ENCODE results near the gene KLC1. TPM values are rescaled to one million over a fixed set of nuclear protein-coding genes. Genes with fewer than 3 reads are reported as not detected.

KLC1 gene
- total RNA-seq, 2 experiments from 2014 or later, result 197 to 200 TPM

DNA sequence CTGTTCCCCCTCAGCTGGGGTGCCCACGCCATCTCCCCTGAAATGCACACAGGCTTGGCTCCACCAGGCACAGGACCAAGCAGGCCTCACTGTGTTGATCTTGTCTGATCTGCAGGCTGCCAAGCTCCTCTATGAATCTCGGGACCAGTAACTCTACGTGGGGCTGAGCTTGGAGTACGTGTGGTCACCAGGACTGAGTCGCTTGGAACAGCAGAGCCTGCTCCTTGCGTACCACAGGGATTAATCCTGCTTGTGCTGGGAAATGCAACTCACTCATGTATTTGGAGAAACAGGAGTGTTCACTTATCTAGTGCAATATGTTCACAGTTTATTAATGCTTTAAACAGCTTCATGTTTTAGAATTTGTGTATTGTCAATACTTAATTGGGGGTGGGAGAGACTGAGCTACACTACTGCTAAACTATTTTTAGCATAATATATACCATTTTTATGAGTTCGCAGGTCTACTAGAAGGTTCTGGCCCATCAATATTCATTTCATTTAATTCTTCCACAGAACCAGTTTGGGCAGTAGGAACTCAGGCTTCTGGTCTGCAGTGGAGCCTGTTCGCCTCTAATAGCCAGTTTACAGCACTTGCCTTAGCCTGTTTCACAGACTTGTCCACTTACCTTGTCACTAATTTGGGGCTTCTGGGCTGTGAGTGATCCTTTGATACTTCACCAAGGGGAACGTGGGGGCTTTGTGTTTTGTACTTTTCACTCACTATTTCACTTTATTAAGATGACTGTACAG lies 104.0 kb downstream of the KLC1 start:
- H3K36me3 Mint-ChIP-seq, result no peaks in the 10 kb centered on the region
- no peak overlapping the region for H3K4me3 Mint-ChIP-seq
- DNase-seq (no peak), ATAC-seq (ENCODE audit: low read depth) (no peak)
- no peak overlapping the region for H3K27ac Mint-ChIP-seq
- H3K27me3 Mint-ChIP-seq, result no peaks in the 10 kb centered on the region
- no peaks in the 10 kb centered on the region for H3K4me1 Mint-ChIP-seq
- POLR2A ChIA-PET, result no interaction called here
- no peaks in the 10 kb centered on the region for H3K9me3 Mint-ChIP-seq

DNA sequence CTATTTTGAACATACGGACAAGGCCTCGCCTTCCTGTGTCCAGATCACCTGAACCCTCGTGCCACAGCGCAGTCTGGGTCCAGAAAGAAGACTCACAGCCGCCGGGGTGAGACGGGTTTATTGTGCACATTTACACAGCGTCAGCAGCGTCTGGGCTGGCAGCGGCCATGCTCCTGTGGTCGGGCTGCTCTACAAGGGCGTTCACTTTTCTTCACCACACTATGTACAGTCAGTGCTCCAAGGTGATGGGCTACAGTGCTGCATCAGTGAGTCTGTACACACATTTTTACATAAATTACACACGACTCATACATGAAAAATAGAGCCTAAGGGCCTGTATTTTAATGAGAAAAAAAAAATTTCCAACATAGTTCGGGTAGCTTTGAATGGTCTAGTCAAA lies 104.6 kb downstream of the KLC1 start:
- Mint-ChIP-seq H3K36me3 (no peaks in the 10 kb centered on the region), H3K27me3 (no peaks in the 10 kb centered on the region), H3K4me3 (no peak overlapping the region), H3K4me1 (no peaks in the 10 kb centered on the region), H3K9me3 (no peaks in the 10 kb centered on the region), H3K27ac (no peak overlapping the region)
- ATAC-seq (ENCODE audit: low read depth) (no peak), DNase-seq (no peak)
- POLR2A ChIA-PET, result no interaction called here

DNA sequence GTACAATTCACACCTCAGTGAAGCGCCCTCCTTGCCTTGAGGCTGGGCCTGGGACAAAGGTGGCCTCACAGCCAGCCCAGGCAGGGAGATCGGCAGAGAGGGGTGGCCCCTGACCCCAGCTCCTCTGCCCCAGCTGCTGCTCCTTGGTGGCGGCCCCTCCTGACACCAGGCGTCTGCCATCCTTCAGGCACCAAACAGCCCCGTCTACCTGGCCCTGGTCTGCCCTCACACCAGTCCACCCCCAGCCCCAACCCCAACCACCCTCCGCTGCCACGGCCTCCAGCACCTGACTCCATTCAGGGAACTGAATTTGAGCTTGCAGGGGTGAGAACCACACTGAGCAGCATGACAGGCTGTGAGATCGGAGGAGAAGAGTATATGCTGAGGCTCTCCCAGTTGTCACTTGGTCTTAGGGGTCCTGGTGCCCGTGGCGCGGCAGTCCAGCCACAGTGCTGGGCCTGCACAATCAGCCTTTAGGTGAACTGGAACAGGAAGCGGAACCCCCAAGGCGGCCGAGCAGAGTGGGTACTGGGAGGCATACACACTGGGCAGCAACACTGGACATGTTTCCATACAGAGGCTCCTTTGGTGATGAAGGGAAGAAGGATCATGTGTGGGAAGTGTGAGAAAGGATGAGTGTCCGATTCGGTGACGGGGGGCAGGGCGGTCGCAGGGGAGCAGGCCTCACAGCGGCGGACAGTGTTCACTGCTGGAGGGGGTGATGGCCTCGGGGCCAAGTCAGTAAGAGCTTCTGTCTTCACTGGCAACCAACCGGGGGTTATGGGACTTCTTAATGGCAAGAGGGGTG lies 105.3 kb downstream of the KLC1 start:
- H3K27ac Mint-ChIP-seq, result no peak overlapping the region

DNA sequence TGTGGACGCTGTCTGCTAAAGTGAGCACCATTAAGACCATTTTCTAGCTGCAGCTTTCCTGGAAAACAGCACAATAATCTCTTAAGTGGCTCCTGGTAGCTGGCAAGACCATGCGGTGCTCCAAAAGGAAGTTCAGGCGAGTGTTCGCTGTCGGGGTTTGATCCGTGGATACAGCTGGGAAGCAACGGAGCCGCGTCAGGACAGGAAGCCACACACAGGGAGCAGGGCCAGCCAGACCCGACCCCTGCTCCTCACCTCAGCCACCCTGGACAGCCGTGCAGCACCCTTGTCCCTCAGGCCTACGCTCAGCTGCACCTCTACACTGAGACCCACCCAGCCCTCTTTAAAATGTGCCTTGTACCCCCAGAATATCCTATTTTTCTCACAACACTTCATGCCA lies 106.0 kb downstream of the KLC1 start:
- no peaks in the 10 kb centered on the region for H3K27me3 Mint-ChIP-seq
- H3K27ac Mint-ChIP-seq, result no peak overlapping the region

More for the DNA sequence above, 105.3 kb downstream of the KLC1 start:
- H3K27me3 Mint-ChIP-seq, result no peaks in the 10 kb centered on the region
- H3K36me3 Mint-ChIP-seq, result no peaks in the 10 kb centered on the region
- ATAC-seq (ENCODE audit: low read depth) (no peak), DNase-seq (no peak)
- H3K9me3 Mint-ChIP-seq, result no peaks in the 10 kb centered on the region
- H3K4me3 Mint-ChIP-seq, result no peak overlapping the region
- POLR2A ChIA-PET, result no interaction called here
- no peaks in the 10 kb centered on the region for H3K4me1 Mint-ChIP-seq

GRCh38 chr14:103735439-103735814 lies 106.4 kb downstream of the KLC1 start:
- DNase-seq (no peak), ATAC-seq (ENCODE audit: low read depth) (no peak)
- H3K27ac Mint-ChIP-seq, result no peak overlapping the region
- H3K36me3 Mint-ChIP-seq, result no peaks in the 10 kb centered on the region
- POLR2A ChIA-PET, result no interaction called here
- H3K4me1 Mint-ChIP-seq, result no peaks in the 10 kb centered on the region
- H3K27me3 Mint-ChIP-seq, result no peaks in the 10 kb centered on the region
- H3K4me3 Mint-ChIP-seq, result no peak overlapping the region
- H3K9me3 Mint-ChIP-seq, result no peaks in the 10 kb centered on the region

More for the DNA sequence above, 106.0 kb downstream of the KLC1 start:
- H3K4me1 Mint-ChIP-seq, result no peaks in the 10 kb centered on the region
- POLR2A ChIA-PET, result no interaction called here
- H3K36me3 Mint-ChIP-seq, result no peaks in the 10 kb centered on the region
- no peak for DNase-seq
- H3K9me3 Mint-ChIP-seq, result no peaks in the 10 kb centered on the region
- ATAC-seq (ENCODE audit: low read depth), result no peak
- no peak overlapping the region for H3K4me3 Mint-ChIP-seq

- H3K27ac Mint-ChIP-seq, result no peak overlapping the region
- H3K36me3 Mint-ChIP-seq, result no peaks in the 10 kb centered on the region
- H3K27me3 Mint-ChIP-seq, result no peaks in the 10 kb centered on the region
- POLR2A ChIA-PET, result no interaction called here
- DNase-seq (no peak), ATAC-seq (ENCODE audit: low read depth) (no peak)
- H3K4me3 Mint-ChIP-seq, result no peak overlapping the region
- H3K4me1 Mint-ChIP-seq, result no peaks in the 10 kb centered on the region
- no peaks in the 10 kb centered on the region for H3K9me3 Mint-ChIP-seq
Observed at GRCh38 chr14:103735815-103736545, 107.0 kb downstream of the KLC1 start.

- no peak overlapping the region for H3K27ac Mint-ChIP-seq
- no peaks in the 10 kb centered on the region for H3K36me3 Mint-ChIP-seq
- DNase-seq, result no peak
- no peaks in the 10 kb centered on the region for H3K9me3 Mint-ChIP-seq
- H3K27me3 Mint-ChIP-seq, result no peaks in the 10 kb centered on the region
- no peaks in the 10 kb centered on the region for H3K4me1 Mint-ChIP-seq
- no peak overlapping the region for H3K4me3 Mint-ChIP-seq
- ATAC-seq (ENCODE audit: low read depth), result no peak
- POLR2A ChIA-PET, result no interaction called here
Observed at GRCh38 chr14:103736546-103737431, 107.8 kb downstream of the KLC1 start.

DNA sequence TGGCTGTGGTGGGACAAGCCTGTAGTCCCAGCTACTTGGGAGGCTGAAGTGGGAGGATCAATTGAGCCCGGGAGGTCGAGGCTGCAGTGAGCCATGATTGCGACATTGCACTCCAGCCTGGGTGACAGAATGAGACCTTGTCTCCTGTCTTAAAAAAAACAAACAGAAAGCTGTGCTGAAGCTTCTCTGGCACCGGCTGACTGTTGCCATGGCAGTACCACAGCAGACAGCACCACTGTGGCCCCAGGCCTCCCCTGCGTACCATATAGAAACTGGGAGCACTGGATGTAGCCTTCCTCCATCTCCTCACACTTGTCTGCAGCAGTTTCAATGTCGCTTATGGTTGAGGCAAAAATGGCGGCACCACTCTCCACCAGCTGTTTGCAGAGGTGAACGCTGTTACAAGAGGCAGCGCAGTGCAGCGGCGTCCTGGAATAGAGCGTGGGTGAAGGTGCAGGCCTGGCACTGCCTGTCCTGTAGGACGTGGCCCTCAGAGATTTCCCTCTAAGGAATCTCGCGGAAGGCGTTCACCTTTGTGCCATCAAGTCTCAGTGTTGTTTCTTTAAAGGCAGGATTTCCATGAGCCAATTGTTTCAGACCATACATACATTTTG lies 108.5 kb downstream of the KLC1 start:
- H3K36me3 Mint-ChIP-seq, result no peaks in the 10 kb centered on the region
- no peak overlapping the region for H3K4me3 Mint-ChIP-seq
- POLR2A ChIA-PET, result no interaction called here
- H3K27ac Mint-ChIP-seq, result no peak overlapping the region
- DNase-seq, result no peak
- no peak for ATAC-seq (ENCODE audit: low read depth)
- no peaks in the 10 kb centered on the region for H3K4me1 Mint-ChIP-seq
- no peaks in the 10 kb centered on the region for H3K27me3 Mint-ChIP-seq
- H3K9me3 Mint-ChIP-seq, result no peaks in the 10 kb centered on the region

DNA sequence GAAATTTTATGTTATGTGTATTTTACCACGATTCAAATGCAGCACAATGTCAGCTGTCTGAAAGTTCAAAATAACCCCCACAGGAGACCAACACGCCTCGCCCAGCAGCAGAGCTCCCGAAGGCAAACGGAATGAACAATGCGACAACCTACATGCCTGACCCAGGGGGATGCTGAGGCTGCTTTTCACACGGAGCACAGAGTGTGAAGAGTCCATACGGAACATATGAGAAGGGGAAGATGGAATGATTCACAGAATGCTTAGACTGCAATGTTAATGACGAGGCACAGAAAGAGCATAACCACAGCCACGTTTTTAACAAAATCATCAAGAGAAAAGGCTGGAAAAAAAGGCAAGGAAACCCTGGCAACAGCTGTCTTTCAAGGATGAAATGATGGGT lies 109.2 kb downstream of the KLC1 start:
- Mint-ChIP-seq H3K27ac (no peak overlapping the region), H3K36me3 (no peaks in the 10 kb centered on the region), H3K4me1 (no peaks in the 10 kb centered on the region), H3K9me3 (no peaks in the 10 kb centered on the region), H3K27me3 (no peaks in the 10 kb centered on the region), H3K4me3 (no peak overlapping the region)
- DNase-seq (no peak), ATAC-seq (ENCODE audit: low read depth) (no peak)
- POLR2A ChIA-PET, result no interaction called here

- ATAC-seq (ENCODE audit: low read depth) (no peak), DNase-seq (no peak)
- no peak overlapping the region for H3K27ac Mint-ChIP-seq
- POLR2A ChIA-PET, result no interaction called here
- H3K9me3 Mint-ChIP-seq, result no peaks in the 10 kb centered on the region
- no peaks in the 10 kb centered on the region for H3K27me3 Mint-ChIP-seq
- H3K4me3 Mint-ChIP-seq, result no peak overlapping the region
- no peaks in the 10 kb centered on the region for H3K36me3 Mint-ChIP-seq
- H3K4me1 Mint-ChIP-seq, result no peaks in the 10 kb centered on the region
Observed at GRCh38 chr14:103738701-103739451, 109.9 kb downstream of the KLC1 start.

DNA sequence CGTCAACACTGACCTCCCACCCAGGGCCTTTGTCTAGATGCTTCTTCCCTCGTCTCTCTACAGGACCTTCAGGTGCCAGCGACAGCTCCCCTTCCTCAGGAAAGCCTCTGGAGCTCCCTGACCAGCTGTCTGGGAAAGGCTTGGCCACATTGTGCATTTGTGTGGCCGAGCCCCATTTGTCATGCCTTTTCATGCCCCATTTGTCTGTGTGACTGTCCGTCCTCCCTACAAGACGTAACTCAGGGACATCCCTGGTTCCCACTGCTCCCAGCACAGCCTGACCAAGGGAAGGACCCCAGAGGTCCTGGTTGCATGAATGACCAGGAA lies 110.4 kb downstream of the KLC1 start:
- Mint-ChIP-seq H3K4me1 (no peaks in the 10 kb centered on the region), H3K9me3 (no peaks in the 10 kb centered on the region), H3K27ac (no peak overlapping the region), H3K27me3 (no peaks in the 10 kb centered on the region), H3K4me3 (no peak overlapping the region), H3K36me3 (no peaks in the 10 kb centered on the region)
- DNase-seq (no peak), ATAC-seq (ENCODE audit: low read depth) (no peak)
- POLR2A ChIA-PET, result interaction anchor here (1.9 kb wide), 1 partner anchor 24 kb away, joined by 5 read pairs; the partner anchor contains the start of genes XRCC3 and ZFYVE21

GRCh38 chr14:103739793-103740501 lies 110.9 kb downstream of the KLC1 start:
- Mint-ChIP-seq H3K27me3 (no peaks in the 10 kb centered on the region), H3K9me3 (no peaks in the 10 kb centered on the region), H3K36me3 (no peaks in the 10 kb centered on the region), H3K27ac (no peak overlapping the region), H3K4me3 (no peak overlapping the region), H3K4me1 (no peaks in the 10 kb centered on the region)
- POLR2A ChIA-PET, result interaction anchor here (1.9 kb wide), 1 partner anchor 24 kb away, joined by 5 read pairs; the partner anchor contains the start of genes XRCC3 and ZFYVE21
- ATAC-seq (ENCODE audit: low read depth), result no peak
- no peak for DNase-seq

All from activated naive CD8-positive, alpha-beta T cell treated with anti-CD3 and anti-CD28 coated beads, Interleukin-2, amount 10 ng/mL, durations not matched to agents 7 days and 5 days (primary cell).